NOMO-1 treated with dmso at 0.1 percent for 144 hours (cell line): Measurements from ENCODE around the gene C10orf71.

ENCODE experiments used
- DNase-seq: peaks from one replicate; lab custom pipeline; 2025; ENCODE audit not compliant: unreplicated experiment; lab: John Stamatoyannopoulos, UW

Gene C10orf71

GRCh38 chr10:49330127-49330665 is 31.2 kb downstream of the C10orf71 start:
- no peak for DNase-seq

DNA sequence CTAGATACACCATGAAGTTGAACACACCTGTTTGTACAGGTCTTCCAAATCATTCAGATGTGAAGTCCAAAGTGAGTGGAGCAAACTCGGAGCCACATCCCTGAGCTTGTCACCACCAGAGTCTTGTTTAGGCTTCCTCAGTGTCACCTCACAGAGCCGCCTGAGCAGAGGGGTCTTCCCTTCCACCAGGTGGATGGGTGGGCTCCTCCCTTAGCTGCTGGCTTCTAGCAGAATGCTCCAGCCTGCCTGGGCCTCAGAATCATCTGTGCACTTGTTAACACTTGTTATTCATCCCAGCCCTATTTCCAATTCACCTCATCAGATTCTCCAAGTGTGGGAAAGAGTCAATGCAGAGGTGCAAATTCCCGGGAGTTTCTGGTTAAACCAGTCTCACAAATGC is 32.5 kb downstream of the C10orf71 start:
- DNase-seq = no peak

DNA sequence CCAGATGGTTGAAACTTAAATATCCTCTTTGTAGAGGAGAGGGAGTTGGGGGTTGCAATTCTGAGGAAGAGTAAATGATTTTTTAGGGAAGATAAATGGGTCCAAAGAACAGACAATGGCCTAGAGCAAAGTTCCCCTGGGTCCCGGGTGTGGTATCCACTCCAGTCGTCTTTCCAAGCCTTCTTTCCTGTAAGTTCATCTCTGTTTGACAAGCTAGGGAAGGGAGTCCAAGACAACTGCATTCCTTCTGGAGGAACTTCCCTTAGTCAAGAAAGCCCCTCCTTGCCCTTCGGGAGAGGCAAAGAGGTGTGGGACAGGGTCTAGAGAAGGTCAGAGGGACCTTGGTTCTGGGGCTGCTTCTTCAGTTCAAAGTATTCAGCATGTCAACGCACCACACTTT is 33.4 kb downstream of the C10orf71 start:
- no peak for DNase-seq

DNA sequence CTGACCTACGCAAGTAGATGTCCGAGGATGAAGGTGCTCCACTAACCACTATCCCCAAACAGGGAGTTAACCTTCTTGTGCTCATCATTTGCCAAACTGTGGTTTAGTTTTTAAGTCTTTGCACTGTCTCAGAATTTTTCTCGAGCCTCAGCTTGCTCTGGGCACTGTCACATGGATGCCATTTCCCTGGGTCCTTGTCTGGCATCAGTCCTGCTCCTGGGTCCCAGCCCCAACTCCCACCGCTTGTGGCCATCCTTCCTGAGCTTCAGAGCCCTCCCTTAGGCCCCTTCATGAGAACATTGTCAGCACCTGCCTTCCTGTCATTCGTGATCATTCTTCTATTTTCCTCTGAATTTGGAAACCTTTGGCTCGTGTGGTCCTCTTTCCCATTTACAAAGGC is 33.8 kb downstream of the C10orf71 start:
- no peak for DNase-seq

DNA sequence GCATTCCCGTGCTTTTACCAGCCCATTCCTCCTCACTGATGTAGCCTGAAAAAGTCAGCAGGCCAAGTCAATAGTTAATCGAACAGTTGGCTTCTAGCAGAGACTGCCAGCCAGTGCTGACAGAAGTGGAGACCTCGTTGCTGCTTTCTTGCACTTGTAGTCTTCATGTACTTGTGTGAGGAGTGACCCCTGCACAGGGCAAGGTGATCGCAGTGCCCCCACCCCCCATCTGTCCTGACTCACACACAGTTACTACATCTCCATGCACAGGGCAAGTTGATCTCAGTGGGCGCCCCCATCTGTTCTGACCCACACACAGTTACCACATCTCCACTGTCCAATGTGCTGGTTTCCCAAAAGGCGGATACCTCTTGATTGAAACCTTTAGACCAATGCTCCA is 34.2 kb downstream of the C10orf71 start:
- DNase-seq = no peak

- DNase-seq = no peak
Measured at GRCh38 chr10:49334964-49335363, 36.0 kb downstream of the C10orf71 start.

DNA sequence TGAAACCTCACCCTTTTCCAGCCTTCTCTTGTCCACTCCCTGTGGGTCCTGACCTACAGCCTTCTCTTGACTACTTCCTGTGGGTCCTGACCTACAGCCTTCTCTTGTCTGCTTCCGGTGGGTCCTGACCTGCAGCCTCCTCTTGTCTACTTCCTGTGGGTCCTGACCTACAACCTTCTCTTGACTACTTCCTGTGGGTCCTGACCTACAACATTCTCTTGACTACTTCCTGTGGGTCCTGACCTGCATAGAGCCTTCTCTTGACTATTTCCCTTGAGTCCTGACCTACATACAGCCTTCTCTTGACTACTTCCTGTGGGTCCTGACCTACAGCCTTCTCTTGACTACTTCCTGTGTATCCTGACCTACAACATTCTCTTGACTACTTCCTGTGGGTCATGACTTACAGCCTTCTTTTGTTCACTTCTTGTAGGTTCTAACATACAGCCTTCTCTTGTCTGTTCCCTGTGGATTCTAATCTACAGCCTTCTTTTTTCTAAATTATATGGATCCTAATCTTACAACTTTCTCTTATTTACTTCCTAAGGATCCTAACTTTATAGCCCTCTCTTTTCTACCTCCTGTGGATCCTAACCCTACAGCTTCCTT is 36.5 kb downstream of the C10orf71 start:
- DNase-seq = no peak

DNA sequence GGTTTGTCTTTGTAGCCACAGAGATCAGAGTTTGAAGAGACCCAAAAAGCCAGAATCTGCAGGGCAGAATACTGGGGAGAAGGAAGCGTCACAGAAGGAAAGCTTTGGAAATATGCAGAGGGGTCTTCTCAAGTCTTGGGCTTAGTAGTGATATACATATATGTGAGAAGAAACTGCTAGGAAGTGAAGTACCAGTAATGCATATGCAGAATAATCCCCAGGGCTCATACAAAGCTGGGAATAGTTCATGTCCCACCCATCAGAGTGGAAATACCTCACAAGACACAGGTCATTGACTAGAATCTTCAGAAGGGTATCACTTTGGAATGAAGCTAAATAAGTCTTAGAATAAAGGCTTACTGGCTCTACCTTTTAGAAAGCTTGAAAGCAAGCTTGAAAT is 39.6 kb downstream of the C10orf71 start:
- DNase-seq = no peak

GRCh38 chr10:49344840-49345239 is 45.9 kb downstream of the C10orf71 start:
- DNase-seq = no peak

DNA sequence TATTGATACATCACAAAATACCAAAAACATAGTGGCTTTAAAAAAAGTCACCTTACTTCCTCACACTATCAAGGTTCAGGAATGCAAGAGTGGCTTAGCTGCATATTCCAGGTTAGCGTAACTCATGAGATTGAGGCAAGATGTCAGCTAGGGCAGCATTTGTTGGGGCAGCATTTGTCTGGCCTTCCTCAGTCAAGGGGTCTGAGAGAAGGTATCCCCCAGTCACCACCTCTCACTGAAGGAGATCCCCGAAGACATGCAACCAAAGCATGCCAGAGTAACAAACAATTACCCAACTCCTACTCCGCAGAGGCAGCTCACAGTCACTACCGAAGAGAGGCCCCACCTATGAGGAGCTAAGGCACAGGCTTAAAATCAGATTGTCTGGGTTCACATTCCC is 48.4 kb downstream of the C10orf71 start:
- no peak for DNase-seq

- no peak for DNase-seq
Measured at GRCh38 chr10:49347827-49348226, 48.9 kb downstream of the C10orf71 start.

- no peak for DNase-seq
Measured at GRCh38 chr10:49348593-49348992, 49.6 kb downstream of the C10orf71 start.

DNA sequence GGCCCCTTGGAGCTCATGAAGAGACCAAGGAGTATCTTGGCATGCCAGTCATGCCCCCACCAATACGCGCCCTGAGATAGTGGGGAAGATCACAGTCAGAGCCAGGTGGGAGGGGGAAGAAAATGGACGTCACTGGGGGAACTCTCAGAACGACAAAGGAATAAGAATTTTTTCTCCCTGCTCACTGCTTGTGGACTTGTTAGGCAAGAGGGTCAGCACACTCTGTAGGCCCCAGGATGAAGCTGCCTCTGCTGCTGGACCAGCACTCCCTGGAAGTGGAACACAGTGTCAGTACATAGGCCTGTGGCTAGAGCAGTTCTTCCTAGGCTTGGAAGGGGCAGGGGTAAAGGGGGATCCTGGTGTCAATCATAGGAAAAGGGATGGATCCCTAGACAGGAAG is 50.4 kb downstream of the C10orf71 start:
- DNase-seq = no peak

- DNase-seq = no peak
Measured at GRCh38 chr10:49350138-49350537, 51.2 kb downstream of the C10orf71 start.

GRCh38 chr10:49350846-49351532 is 52.0 kb downstream of the C10orf71 start:
- no peak for DNase-seq

DNA sequence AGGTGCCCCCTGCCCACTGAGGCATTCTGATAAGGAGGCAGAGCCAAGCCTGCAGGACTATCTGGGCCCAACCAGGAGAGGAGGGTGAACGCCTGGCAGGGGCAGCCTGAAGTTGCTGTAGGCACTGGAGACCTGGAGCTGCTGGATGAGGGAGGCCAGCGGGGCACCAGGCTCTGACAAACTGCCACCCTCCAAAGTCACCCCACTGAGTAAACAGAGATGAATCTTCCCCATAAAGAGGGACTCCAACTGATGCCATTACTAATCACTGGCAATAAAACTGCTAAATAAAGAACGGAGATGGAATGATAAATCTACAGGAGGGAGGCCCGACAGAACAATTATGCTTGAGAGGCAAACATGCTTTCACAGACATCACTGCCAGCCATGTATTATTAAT is 52.7 kb downstream of the C10orf71 start:
- no peak for DNase-seq

GRCh38 chr10:49352323-49352722 is 53.4 kb downstream of the C10orf71 start:
- no peak for DNase-seq

GRCh38 chr10:49353026-49353894 is 54.3 kb downstream of the C10orf71 start:
- no peak for DNase-seq

GRCh38 chr10:49353895-49354566 is 55.1 kb downstream of the C10orf71 start:
- DNase-seq = no peak

GRCh38 chr10:49354593-49354992 is 55.6 kb downstream of the C10orf71 start:
- DNase-seq = no peak

- DNase-seq = no peak
Measured at GRCh38 chr10:49355221-49355620, 56.3 kb downstream of the C10orf71 start.
